HEK293 (cell line): ENCODE measurements around the gene CRTC1.

ENCODE experiments used
- EGR2 ChIP-seq: fragments of 450-650 bp; formaldehyde crosslinking; IDR thresholded peaks from 2 replicates; pipeline ENCODE4 v1.5.1; 2016; ENCODE audit warnings: low read depth, missing biosample characterization, missing genetic modification characterization
- TCF7L2 ChIP-seq: IDR thresholded peaks from 2 replicates; pipeline ENCODE4 v1.6.1; 2011; ENCODE audit warnings: low read depth, mild to moderate bottlenecking, inconsistent platforms, low read length, moderate library complexity, borderline replicate concordance
- TRIM28 ChIP-seq: IDR thresholded peaks from 2 replicates; pipeline ENCODE4 v1.6.1; 2011; ENCODE audit warnings: low read length, control low read depth, borderline replicate concordance
- ZBTB17 ChIP-seq: fragments of 450-650 bp; formaldehyde crosslinking; IDR thresholded peaks from 2 replicates; pipeline ENCODE4 v1.5.1; 2016; ENCODE audit warnings: missing biosample characterization, missing genetic modification characterization
- ZBTB7A ChIP-seq: fragments of 450-650 bp; formaldehyde crosslinking; IDR thresholded peaks from 2 replicates; pipeline ENCODE4 v1.5.1; 2016; ENCODE audit warnings: low read depth, missing biosample characterization, missing genetic modification characterization
- ZFHX2 ChIP-seq: fragments of 450-650 bp; formaldehyde crosslinking; conservative IDR thresholded peaks from 2 replicates; pipeline ENCODE4 v1.5.1; 2016; ENCODE audit warnings: missing biosample characterization, missing genetic modification characterization
- ZNF132 ChIP-seq: fragments of 450-650 bp; formaldehyde crosslinking; IDR thresholded peaks from 2 replicates; pipeline ENCODE4 v1.5.1; 2017; ENCODE audit warnings: missing biosample characterization, missing genetic modification characterization, borderline replicate concordance
- ZNF155 ChIP-seq: fragments of 450-650 bp; formaldehyde crosslinking; IDR thresholded peaks from 2 replicates; pipeline ENCODE4 v1.5.1; 2016; ENCODE audit warnings: missing biosample characterization, missing genetic modification characterization
- ZNF169 ChIP-seq: fragments of 450-650 bp; formaldehyde crosslinking; IDR thresholded peaks from 2 replicates; pipeline ENCODE4 v1.5.1; 2016; ENCODE audit warnings: missing biosample characterization, missing genetic modification characterization
- ZNF214 ChIP-seq: fragments of 450-650 bp; formaldehyde crosslinking; IDR thresholded peaks from 2 replicates; pipeline ENCODE4 v1.5.1; 2017; ENCODE audit warnings: missing biosample characterization, mild to moderate bottlenecking, missing genetic modification characterization, borderline replicate concordance
- ZNF223 ChIP-seq: fragments of 450-650 bp; formaldehyde crosslinking; IDR thresholded peaks from 2 replicates; pipeline ENCODE4 v1.5.1; 2016; ENCODE audit warnings: missing biosample characterization, missing genetic modification characterization
- ZNF239 ChIP-seq: fragments of 450-650 bp; formaldehyde crosslinking; IDR thresholded peaks from 2 replicates; pipeline ENCODE4 v1.5.1; 2016; ENCODE audit warnings: missing biosample characterization, missing genetic modification characterization
- ZNF248 ChIP-seq: fragments of 450-650 bp; formaldehyde crosslinking; IDR thresholded peaks from 2 replicates; pipeline ENCODE4 v1.5.1; 2017; ENCODE audit warnings: missing biosample characterization, missing genetic modification characterization
- ZNF274 ChIP-seq, 2 experiments: fragments of 200-500 bp in 1 of 2; fragments of 450-650 bp in 1 of 2; sonication (Bioruptor generic) in 1 of 2; formaldehyde crosslinking in 1 of 2; IDR thresholded peaks; 2 replicates each; pipeline versions ENCODE4 v1.5.1 to v1.6.1; 2014 to 2016; ENCODE audit warnings: borderline replicate concordance in 1 of 2, inconsistent platforms in 1 of 2, low read length in 1 of 2, missing biosample characterization in 1 of 2, missing genetic modification characterization in 1 of 2
- ZNF292 ChIP-seq: fragments of 450-650 bp; formaldehyde crosslinking; IDR thresholded peaks from 2 replicates; pipeline ENCODE4 v1.5.1; 2016; ENCODE audit warnings: low read depth, missing biosample characterization, missing genetic modification characterization, borderline replicate concordance
- ZNF302 ChIP-seq: fragments of 450-650 bp; formaldehyde crosslinking; IDR thresholded peaks from 2 replicates; pipeline ENCODE4 v1.5.1; 2016; ENCODE audit warnings: missing biosample characterization, missing genetic modification characterization, low read depth
- ZNF311 ChIP-seq: fragments of 450-650 bp; formaldehyde crosslinking; IDR thresholded peaks from 2 replicates; pipeline ENCODE4 v1.5.1; 2017; ENCODE audit warnings: missing biosample characterization, missing genetic modification characterization, borderline replicate concordance
- ZNF341 ChIP-seq: fragments of 450-650 bp; formaldehyde crosslinking; IDR thresholded peaks from 2 replicates; pipeline ENCODE4; 2016; ENCODE audit warnings: low read depth, missing biosample characterization, missing genetic modification characterization
- ZNF521 ChIP-seq: fragments of 450-650 bp; formaldehyde crosslinking; IDR thresholded peaks from 2 replicates; pipeline ENCODE4 v1.5.1; 2017; ENCODE audit warnings: missing biosample characterization, mild to moderate bottlenecking, missing genetic modification characterization
- ZNF677 ChIP-seq: fragments of 450-650 bp; IDR thresholded peaks from 2 replicates; pipeline ENCODE4 v1.5.0; 2018; ENCODE audit warnings: missing biosample characterization, mild to moderate bottlenecking, missing genetic modification characterization, moderate library complexity
- ZNF776 ChIP-seq: fragments of 450-650 bp; formaldehyde crosslinking; IDR thresholded peaks from 2 replicates; pipeline ENCODE4 v1.5.0; 2017; ENCODE audit warnings: missing biosample characterization, missing genetic modification characterization, borderline replicate concordance
- TF ChIP-seq, protein P1 (sequence below): fragments of 450-650 bp; formaldehyde crosslinking; IDR thresholded peaks from 2 replicates; pipeline ENCODE4 v1.5.0; 2017; ENCODE audit warnings: missing biosample characterization, missing genetic modification characterization, borderline replicate concordance
- TF ChIP-seq, protein P2 (sequence below): sonication (generic); formaldehyde crosslinking; IDR thresholded peaks from 2 replicates; pipeline ENCODE4 v1.8.1; 2022; ENCODE audit warnings: mild to moderate bottlenecking, moderate library complexity, missing genetic modification reagents
- TF ChIP-seq, protein P3 (sequence below): fragments of 450-650 bp; formaldehyde crosslinking; IDR thresholded peaks from 2 replicates; pipeline ENCODE4 v1.5.1; 2016; ENCODE audit warnings: missing biosample characterization, missing genetic modification characterization
- TF ChIP-seq, protein P4 (sequence below): fragments of 450-650 bp; formaldehyde crosslinking; conservative IDR thresholded peaks from 2 replicates; pipeline ENCODE4 v1.5.1; 2016; ENCODE audit warnings: low read depth, missing biosample characterization, missing genetic modification characterization
- TF ChIP-seq, protein P5 (sequence below): fragments of 450-650 bp; formaldehyde crosslinking; IDR thresholded peaks from 2 replicates; pipeline ENCODE4 v1.5.1; 2016; ENCODE audit warnings: missing biosample characterization, missing genetic modification characterization

CRTC1 gene

DNA sequence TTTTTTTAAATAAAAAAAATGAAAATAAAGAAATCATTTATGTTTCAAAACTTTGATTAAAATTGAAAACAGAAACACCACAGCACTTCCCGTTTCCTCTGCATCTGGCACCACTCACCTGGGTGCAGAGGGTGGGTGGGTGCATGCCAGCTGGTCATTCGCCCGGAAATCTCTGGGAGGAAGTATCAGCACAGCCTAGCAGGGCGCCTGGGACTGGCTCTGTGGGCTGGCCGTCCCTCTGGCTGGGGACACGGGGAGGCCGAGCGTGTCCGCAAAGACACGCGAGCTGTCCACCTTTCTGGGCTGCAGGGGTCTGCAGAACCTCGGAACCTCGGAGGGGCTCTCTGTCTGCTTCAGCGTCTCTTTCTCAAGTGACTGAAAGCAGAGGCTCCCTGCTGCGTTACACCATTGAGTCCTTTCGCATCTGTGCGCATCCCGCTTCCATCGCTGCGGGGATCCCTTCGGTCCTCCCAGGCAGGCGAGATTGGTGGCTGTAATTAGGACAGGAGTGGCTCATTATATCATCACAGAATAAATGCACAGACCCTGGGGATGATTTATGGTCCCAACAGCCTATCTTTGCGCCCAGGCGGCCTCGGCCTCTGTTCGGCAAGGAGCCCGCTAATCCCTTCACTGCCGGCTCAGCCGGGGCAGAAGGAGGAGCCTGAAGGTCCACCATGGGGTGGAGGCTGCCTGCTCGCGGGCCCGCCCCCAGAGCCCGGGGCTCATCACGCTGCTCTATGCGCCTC is 17.2 kb downstream of the CRTC1 start (continued):
- TF ChIP-seq ZNF248, result no peak
- TF ChIP-seq, protein P1, sequence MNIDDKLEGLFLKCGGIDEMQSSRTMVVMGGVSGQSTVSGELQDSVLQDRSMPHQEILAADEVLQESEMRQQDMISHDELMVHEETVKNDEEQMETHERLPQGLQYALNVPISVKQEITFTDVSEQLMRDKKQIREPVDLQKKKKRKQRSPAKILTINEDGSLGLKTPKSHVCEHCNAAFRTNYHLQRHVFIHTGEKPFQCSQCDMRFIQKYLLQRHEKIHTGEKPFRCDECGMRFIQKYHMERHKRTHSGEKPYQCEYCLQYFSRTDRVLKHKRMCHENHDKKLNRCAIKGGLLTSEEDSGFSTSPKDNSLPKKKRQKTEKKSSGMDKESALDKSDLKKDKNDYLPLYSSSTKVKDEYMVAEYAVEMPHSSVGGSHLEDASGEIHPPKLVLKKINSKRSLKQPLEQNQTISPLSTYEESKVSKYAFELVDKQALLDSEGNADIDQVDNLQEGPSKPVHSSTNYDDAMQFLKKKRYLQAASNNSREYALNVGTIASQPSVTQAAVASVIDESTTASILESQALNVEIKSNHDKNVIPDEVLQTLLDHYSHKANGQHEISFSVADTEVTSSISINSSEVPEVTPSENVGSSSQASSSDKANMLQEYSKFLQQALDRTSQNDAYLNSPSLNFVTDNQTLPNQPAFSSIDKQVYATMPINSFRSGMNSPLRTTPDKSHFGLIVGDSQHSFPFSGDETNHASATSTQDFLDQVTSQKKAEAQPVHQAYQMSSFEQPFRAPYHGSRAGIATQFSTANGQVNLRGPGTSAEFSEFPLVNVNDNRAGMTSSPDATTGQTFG, result no peak
- no peak; the same call in 1 of the 2 replicates for TF ChIP-seq ZNF341 (tag by site-specific recombination)
- TF ChIP-seq, protein P2, sequence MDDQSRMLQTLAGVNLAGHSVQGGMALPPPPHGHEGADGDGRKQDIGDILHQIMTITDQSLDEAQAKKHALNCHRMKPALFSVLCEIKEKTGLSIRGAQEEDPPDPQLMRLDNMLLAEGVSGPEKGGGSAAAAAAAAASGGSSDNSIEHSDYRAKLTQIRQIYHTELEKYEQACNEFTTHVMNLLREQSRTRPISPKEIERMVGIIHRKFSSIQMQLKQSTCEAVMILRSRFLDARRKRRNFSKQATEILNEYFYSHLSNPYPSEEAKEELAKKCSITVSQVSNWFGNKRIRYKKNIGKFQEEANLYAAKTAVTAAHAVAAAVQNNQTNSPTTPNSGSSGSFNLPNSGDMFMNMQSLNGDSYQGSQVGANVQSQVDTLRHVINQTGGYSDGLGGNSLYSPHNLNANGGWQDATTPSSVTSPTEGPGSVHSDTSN (CRISPR knock-in tag), result peak; percentile 48; the same call in 1 of the 2 replicates
- no peak for TF ChIP-seq ZNF132 (tag by site-specific recombination)
- no peak for TF ChIP-seq ZNF776
- TF ChIP-seq EGR2 (tag by site-specific recombination), result no peak
- TF ChIP-seq ZNF302, result no peak
- TF ChIP-seq ZNF155 (tag by site-specific recombination), result no peak
- TF ChIP-seq TCF7L2, result peak; percentile 38; the same call in 1 of the 2 replicates
- TF ChIP-seq, protein P3, sequence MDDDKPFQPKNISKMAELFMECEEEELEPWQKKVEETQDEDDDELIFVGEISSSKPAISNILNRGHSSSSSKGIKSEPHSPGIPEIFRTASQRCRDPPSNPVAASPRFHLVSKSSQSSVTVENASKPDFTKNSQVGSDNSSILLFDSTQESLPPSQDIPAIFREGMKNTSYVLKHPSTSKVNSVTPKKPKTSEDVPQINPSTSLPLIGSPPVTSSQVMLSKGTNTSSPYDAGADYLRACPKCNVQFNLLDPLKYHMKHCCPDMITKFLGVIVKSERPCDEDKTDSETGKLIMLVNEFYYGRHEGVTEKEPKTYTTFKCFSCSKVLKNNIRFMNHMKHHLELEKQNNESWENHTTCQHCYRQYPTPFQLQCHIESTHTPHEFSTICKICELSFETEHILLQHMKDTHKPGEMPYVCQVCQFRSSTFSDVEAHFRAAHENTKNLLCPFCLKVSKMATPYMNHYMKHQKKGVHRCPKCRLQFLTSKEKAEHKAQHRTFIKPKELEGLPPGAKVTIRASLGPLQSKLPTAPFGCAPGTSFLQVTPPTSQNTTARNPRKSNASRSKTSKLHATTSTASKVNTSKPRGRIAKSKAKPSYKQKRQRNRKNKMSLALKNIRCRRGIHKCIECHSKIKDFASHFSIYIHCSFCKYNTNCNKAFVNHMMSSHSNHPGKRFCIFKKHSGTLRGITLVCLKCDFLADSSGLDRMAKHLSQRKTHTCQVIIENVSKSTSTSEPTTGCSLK (tag by site-specific recombination), result no peak
- no peak for TF ChIP-seq ZNF214 (tag by site-specific recombination)
- no peak for TF ChIP-seq ZNF292 (tag by site-specific recombination)
- TF ChIP-seq ZNF521 (tag by site-specific recombination), result no peak
- no peak for TF ChIP-seq ZFHX2 (tag by site-specific recombination)
- no peak for TF ChIP-seq ZNF311 (tag by site-specific recombination)
- TF ChIP-seq ZNF223 (tag by site-specific recombination), result no peak
- peak; percentile 94 for TF ChIP-seq ZBTB17 (tag by site-specific recombination)
- TF ChIP-seq ZBTB7A, result 0 out of 2 replicates have a peak, but pooled peaks have one; percentile 40
- TF ChIP-seq ZNF239 (tag by site-specific recombination), result no peak
- no peak for TF ChIP-seq ZNF274 (IDR thresholded peaks at IDR 0.05; ENCODE audit: low read length)
- TF ChIP-seq ZNF274 (tag by site-specific recombination; IDR thresholded peaks at IDR 0.05; ENCODE audit: borderline replicate concordance), result no peak
- TF ChIP-seq, protein P4, sequence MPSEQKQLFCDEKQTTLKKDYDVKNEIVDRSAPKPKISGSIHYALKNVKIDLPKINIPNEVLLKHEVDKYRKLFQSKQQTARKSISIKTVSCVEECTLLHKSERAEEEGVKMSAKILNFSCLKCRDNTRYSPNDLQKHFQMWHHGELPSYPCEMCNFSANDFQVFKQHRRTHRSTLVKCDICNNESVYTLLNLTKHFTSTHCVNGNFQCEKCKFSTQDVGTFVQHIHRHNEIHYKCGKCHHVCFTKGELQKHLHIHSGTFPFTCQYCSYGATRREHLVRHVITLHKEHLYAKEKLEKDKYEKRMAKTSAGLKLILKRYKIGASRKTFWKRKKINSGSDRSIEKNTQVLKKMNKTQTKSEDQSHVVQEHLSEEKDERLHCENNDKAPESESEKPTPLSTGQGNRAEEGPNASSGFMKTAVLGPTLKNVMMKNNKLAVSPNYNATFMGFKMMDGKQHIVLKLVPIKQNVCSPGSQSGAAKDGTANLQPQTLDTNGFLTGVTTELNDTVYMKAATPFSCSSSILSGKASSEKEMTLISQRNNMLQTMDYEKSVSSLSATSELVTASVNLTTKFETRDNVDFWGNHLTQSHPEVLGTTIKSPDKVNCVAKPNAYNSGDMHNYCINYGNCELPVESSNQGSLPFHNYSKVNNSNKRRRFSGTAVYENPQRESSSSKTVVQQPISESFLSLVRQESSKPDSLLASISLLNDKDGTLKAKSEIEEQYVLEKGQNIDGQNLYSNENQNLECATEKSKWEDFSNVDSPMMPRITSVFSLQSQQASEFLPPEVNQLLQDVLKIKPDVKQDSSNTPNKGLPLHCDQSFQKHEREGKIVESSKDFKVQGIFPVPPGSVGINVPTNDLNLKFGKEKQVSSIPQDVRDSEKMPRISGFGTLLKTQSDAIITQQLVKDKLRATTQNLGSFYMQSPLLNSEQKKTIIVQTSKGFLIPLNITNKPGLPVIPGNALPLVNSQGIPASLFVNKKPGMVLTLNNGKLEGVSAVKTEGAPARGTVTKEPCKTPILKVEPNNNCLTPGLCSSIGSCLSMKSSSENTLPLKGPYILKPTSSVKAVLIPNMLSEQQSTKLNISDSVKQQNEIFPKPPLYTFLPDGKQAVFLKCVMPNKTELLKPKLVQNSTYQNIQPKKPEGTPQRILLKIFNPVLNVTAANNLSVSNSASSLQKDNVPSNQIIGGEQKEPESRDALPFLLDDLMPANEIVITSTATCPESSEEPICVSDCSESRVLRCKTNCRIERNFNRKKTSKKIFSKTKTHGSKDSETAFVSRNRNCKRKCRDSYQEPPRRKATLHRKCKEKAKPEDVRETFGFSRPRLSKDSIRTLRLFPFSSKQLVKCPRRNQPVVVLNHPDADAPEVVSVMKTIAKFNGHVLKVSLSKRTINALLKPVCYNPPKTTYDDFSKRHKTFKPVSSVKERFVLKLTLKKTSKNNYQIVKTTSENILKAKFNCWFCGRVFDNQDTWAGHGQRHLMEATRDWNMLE (tag by site-specific recombination), result no peak
- no peak for TF ChIP-seq ZNF169 (tag by site-specific recombination)
- TF ChIP-seq ZNF677, result no peak
- no peak for TF ChIP-seq TRIM28
- TF ChIP-seq, protein P5, sequence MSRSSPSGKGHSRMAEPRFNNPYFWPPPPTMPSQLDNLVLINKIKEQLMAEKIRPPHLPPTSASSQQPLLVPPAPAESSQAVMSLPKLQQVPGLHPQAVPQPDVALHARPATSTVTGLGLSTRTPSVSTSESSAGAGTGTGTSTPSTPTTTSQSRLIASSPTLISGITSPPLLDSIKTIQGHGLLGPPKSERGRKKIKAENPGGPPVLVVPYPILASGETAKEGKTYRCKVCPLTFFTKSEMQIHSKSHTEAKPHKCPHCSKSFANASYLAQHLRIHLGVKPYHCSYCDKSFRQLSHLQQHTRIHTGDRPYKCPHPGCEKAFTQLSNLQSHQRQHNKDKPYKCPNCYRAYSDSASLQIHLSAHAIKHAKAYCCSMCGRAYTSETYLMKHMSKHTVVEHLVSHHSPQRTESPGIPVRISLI (tag by site-specific recombination), result 0 out of 2 replicates have a peak, but pooled peaks have one; percentile 22
